Measurements from ENCODE around the gene PRRC2B.

DNA sequence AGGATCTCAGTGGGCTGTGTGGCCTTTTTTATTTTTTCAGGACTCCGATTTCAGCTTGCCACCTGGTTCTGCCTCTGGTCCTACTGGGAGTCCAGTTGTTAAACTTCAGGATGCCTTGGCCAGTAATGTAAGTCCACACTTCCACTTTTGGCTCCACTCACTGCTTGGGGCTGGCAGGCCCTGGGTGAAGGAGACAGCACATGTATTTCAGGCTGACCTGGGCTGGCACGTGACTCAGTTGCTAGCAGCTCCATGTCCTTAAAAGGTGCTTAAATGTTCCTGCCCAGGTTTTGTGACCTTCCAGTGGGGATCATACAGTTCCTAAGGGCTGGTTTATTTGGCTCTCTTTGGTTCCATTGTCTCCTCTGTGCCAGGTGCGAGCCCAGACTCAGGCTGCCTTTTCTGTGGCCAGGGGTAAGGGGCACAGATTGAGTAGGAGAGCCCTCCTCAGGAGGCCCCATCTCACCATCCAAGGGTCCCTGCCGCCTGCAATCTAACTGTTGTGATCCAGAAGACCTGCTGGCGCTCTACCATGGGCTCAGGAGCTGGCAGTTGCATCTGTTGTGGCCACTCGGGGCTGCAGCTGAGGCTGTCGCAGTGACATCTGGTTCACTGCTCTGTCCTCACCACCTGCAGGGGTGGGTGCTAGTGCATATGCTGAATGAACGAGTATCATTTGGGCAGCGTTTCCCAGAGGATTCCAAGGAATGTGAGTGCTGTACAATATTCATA, 89.6 kb downstream of the PRRC2B start:
- TF ChIP-seq POLR2A (IDR thresholded peaks at IDR 0.05): no peak
- TF ChIP-seq, protein P1, sequence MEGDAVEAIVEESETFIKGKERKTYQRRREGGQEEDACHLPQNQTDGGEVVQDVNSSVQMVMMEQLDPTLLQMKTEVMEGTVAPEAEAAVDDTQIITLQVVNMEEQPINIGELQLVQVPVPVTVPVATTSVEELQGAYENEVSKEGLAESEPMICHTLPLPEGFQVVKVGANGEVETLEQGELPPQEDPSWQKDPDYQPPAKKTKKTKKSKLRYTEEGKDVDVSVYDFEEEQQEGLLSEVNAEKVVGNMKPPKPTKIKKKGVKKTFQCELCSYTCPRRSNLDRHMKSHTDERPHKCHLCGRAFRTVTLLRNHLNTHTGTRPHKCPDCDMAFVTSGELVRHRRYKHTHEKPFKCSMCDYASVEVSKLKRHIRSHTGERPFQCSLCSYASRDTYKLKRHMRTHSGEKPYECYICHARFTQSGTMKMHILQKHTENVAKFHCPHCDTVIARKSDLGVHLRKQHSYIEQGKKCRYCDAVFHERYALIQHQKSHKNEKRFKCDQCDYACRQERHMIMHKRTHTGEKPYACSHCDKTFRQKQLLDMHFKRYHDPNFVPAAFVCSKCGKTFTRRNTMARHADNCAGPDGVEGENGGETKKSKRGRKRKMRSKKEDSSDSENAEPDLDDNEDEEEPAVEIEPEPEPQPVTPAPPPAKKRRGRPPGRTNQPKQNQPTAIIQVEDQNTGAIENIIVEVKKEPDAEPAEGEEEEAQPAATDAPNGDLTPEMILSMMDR (IDR thresholded peaks at IDR 0.05): no peak
- TF ChIP-seq POLR2AphosphoS5 (IDR thresholded peaks at IDR 0.05): peak in 1 of 3 donors; percentile 24
- no peak for TF ChIP-seq EP300 (IDR thresholded peaks at IDR 0.05)

Measured in stomach (tissue), 4 donors.